HCT116 (cell line): Measurements from ENCODE around the gene RAB31. TPM values are rescaled to one million over a fixed set of nuclear protein-coding genes. Genes with fewer than 3 reads are reported as not detected.

Experiments
- ATAC-seq: fragments of 200-7000 bp; cut with Tn5 transposase; 2 replicates; pipeline ENCODE4 v1.9.1; 2020; ENCODE audit warnings: mild to moderate bottlenecking, moderate library complexity
- BruUV-seq: library from RNA; stranded (reverse); fragments of 400-500 nt; replicated peaks from 2 replicates; lab custom pipeline; 2021; lab: Mats Ljungman, UMichigan
- CTCF ChIA-PET: fragments of 300-600 bp; sonication (Branson Sonifier 250); formaldehyde crosslinking; loops from one replicate; lab custom pipeline; 2021; ENCODE audit warnings: antibody characterized with exemption; lab: Charles Lee
- POLR2A ChIA-PET: fragments of 300-600, 350-600 bp; sonication (Branson Sonifier 250); formaldehyde crosslinking; loops from one replicate; lab custom pipeline; 2021; ENCODE audit warnings: antibody characterized with exemption; lab: Charles Lee
- RAD21 ChIA-PET, 2 experiments: fragments of 300-600 bp; sonication (Branson Sonifier 250); formaldehyde crosslinking; loops; one replicate each; lab custom pipeline; 2023; ENCODE audit warnings: low total read pairs in 2 of 2; ENCODE audit not compliant: uncharacterized antibody in 2 of 2, unreplicated experiment in 2 of 2, low non-redundant PET in 1 of 2; lab: Charles Lee
- DNase-seq: peaks from one replicate; pipeline ENCODE4 v3.0.0-alpha.2; 2010; ENCODE audit warnings: low read depth, low spot score
- H2AFZ ChIP-seq: fragments of 200-600 bp; shearing (Covaris generic), sonication (generic); 2 replicates; pipeline ENCODE4 v1.6.1; 2017; ENCODE audit warnings: low read depth, mixed run types, mixed read lengths, antibody characterized with exemption, low read length; ENCODE audit not compliant: poor library complexity, severe bottlenecking
- H3K27ac ChIP-seq: 2 replicates; pipeline ENCODE4 v1.5.1; 2012; ENCODE audit warnings: low read depth, low read length
- H3K27me3 ChIP-seq: fragments of 200-600 bp; sonication (generic); 2 replicates; pipeline ENCODE4 v1.6.1; 2016; ENCODE audit warnings: mixed run types, low read length, mixed read lengths; ENCODE audit not compliant: insufficient read depth
- H3K36me3 ChIP-seq, 2 experiments: fragments of 200-500 bp in 1 of 2; fragments of 200-600 bp in 1 of 2; sonication (Bioruptor generic) in 1 of 2; sonication (generic) in 1 of 2; 2 replicates each; pipeline versions ENCODE4 v1.5.1 to v1.6.1; 2014 to 2016; ENCODE audit warnings: low read length in 2 of 2, inconsistent platforms in 1 of 2, mixed read lengths in 1 of 2, mixed run types in 1 of 2; ENCODE audit not compliant: insufficient read depth in 2 of 2, control insufficient read depth in 1 of 2
- H3K4me1 ChIP-seq, 2 experiments: fragments of 200-600 bp in 1 of 2; sonication (generic) in 1 of 2; 2 replicates each; pipeline versions ENCODE4 v1.5.1 to v1.6.1; 2012 to 2017; ENCODE audit warnings: low read length in 2 of 2, inconsistent platforms in 1 of 2, mild to moderate bottlenecking in 1 of 2, mixed read lengths in 1 of 2, mixed run types in 1 of 2, moderate library complexity in 1 of 2; ENCODE audit not compliant: insufficient read depth in 2 of 2, control insufficient read depth in 1 of 2
- H3K4me2 ChIP-seq: fragments of 200-600 bp; sonication (generic); 2 replicates; pipeline ENCODE4 v1.6.1; 2017; ENCODE audit warnings: mixed run types, low read length, mixed read lengths
- H3K4me3 ChIP-seq, 2 experiments: fragments of 200-600 bp in 1 of 2; sonication (generic) in 1 of 2; replicated peaks in 1 of 2; 2 replicates each; pipeline ENCODE4 v1.5.1; 2011 to 2016; ENCODE audit warnings: low read length in 2 of 2, control low read depth in 1 of 2, low read depth in 1 of 2, mild to moderate bottlenecking in 1 of 2, mixed read lengths in 1 of 2, mixed run types in 1 of 2
- H3K79me2 ChIP-seq: fragments of 200-600 bp; sonication (generic); 2 replicates; pipeline ENCODE4 v1.6.1; 2017; ENCODE audit warnings: mild to moderate bottlenecking, mixed run types, low read length, moderate library complexity, mixed read lengths; ENCODE audit not compliant: insufficient read depth
- H3K9ac ChIP-seq: fragments of 200-600 bp; sonication (generic); 2 replicates; pipeline ENCODE4 v1.6.1; 2016; ENCODE audit warnings: low read length, mixed read lengths
- H3K9me2 ChIP-seq: fragments of 200-600 bp; sonication (generic), shearing (Covaris generic); 2 replicates; pipeline ENCODE4 v1.6.1; 2017; ENCODE audit warnings: mixed run types, mild to moderate bottlenecking, moderate library complexity; ENCODE audit not compliant: insufficient read depth
- H3K9me3 ChIP-seq, 2 experiments: fragments of 200-500 bp in 1 of 2; fragments of 200-600 bp in 1 of 2; sonication (Bioruptor generic) in 1 of 2; sonication (generic) in 1 of 2; 2 replicates each; pipeline ENCODE4 v1.6.1; 2014 to 2017; ENCODE audit warnings: low read length in 2 of 2, mixed read lengths in 2 of 2, inconsistent platforms in 1 of 2, low read depth in 1 of 2, mild to moderate bottlenecking in 1 of 2, mixed run types in 1 of 2, moderate library complexity in 1 of 2; ENCODE audit not compliant: control insufficient read depth in 1 of 2, insufficient read depth in 1 of 2
- H4K20me1 ChIP-seq: fragments of 200-600 bp; sonication (generic), shearing (Covaris generic); 2 replicates; pipeline ENCODE4 v1.6.1; 2017; ENCODE audit warnings: mixed run types, mild to moderate bottlenecking, moderate library complexity; ENCODE audit not compliant: insufficient read depth
- CBX3 ChIP-seq: IDR thresholded peaks from 2 replicates; pipeline ENCODE4 v1.6.1; 2012; ENCODE audit warnings: low read depth
- EGR1 ChIP-seq: IDR thresholded peaks from 2 replicates; pipeline ENCODE4 v1.6.1; 2012; ENCODE audit warnings: low read depth
- ELF1 ChIP-seq: IDR thresholded peaks from 2 replicates; pipeline ENCODE4 v1.6.1; 2012; ENCODE audit warnings: low read depth, borderline replicate concordance
- EZH2phosphoT487 ChIP-seq: fragments of 200-600 bp; IDR thresholded peaks from 2 replicates; pipeline ENCODE4 v1.6.1; 2018; ENCODE audit warnings: antibody characterized with exemption, borderline replicate concordance
- FOSL1 ChIP-seq: IDR thresholded peaks from 2 replicates; pipeline ENCODE4 v1.6.1; 2012; ENCODE audit warnings: low read depth
- JUND ChIP-seq: IDR thresholded peaks from 2 replicates; pipeline ENCODE4 v1.6.1; 2012
- MAX ChIP-seq: IDR thresholded peaks from 2 replicates; pipeline ENCODE4 v1.6.1; 2012
- POLR2A ChIP-seq: IDR thresholded peaks from 2 replicates; pipeline ENCODE4 v1.7.0; 2011; ENCODE audit warnings: borderline replicate concordance; ENCODE audit not compliant: insufficient read depth, insufficient read length; ENCODE audit errors: extremely low read depth
- POLR2AphosphoS5 ChIP-seq: IDR thresholded peaks from 2 replicates; pipeline ENCODE4 v1.6.1; 2011; ENCODE audit warnings: mild to moderate bottlenecking, low read depth, low read length, moderate library complexity
- SRF ChIP-seq: IDR thresholded peaks from 2 replicates; pipeline ENCODE4 v1.6.1; 2012; ENCODE audit warnings: low read depth
- TCF7L2 ChIP-seq: IDR thresholded peaks from 2 replicates; pipeline ENCODE4 v1.7.0; 2011; ENCODE audit warnings: borderline replicate concordance, inconsistent platforms; ENCODE audit not compliant: insufficient read depth, insufficient read length; ENCODE audit errors: extremely low read depth
- ZBTB33 ChIP-seq: IDR thresholded peaks from 2 replicates; pipeline ENCODE4 v1.6.1; 2011; ENCODE audit warnings: mild to moderate bottlenecking, low read length, moderate library complexity; ENCODE audit not compliant: insufficient replicate concordance; ENCODE audit errors: extremely low read depth
- ZNF274 ChIP-seq: fragments of 200-500 bp; sonication (Bioruptor generic); IDR thresholded peaks from 2 replicates; pipeline ENCODE4 v1.6.1; 2014; ENCODE audit warnings: mild to moderate bottlenecking, low read depth, low read length, inconsistent platforms
- intact Hi-C: fragments of 100-400 bp; cut with micrococcal nuclease; formaldehyde crosslinking; loops from 2 replicates; pipeline ENCODE4 v1.10.0; 2022
- total RNA-seq: library from RNA; stranded (reverse); gene quantifications from one replicate; pipeline ENCODE4 v1.2.1, GENCODE V29; 2021; ENCODE audit not compliant: unreplicated experiment
- TF ChIP-seq, protein P1 (sequence below): IDR thresholded peaks from 2 replicates; pipeline ENCODE4 v1.6.1; 2012

RAB31 gene
- total RNA-seq, 1 experiment from 2014 or later, result 46.9 TPM

GRCh38 chr18:9809697-9810096, 101.6 kb downstream of the RAB31 start:
- no peaks in the 10 kb centered on the region for H3K9me3 ChIP-seq
- H3K27ac ChIP-seq, result no peak overlapping the region
- no peaks in the 10 kb centered on the region for H3K9me2 ChIP-seq
- H3K4me2 ChIP-seq, result no peak overlapping the region
- POLR2A ChIA-PET, result no interaction called here
- H3K4me1 ChIP-seq, result peaks cover 10 to 14% of the 10 kb centered on the region in 2 experiments; a peak in 3 of 4 replicates
- no peaks in the 10 kb centered on the region for H3K27me3 ChIP-seq
- no peak overlapping the region for H3K4me3 ChIP-seq
- no TSS peak for BruUV-seq
- CTCF ChIA-PET, result no interaction called here
- ATAC-seq (no peak), DNase-seq (no peak)
- no peaks in the 10 kb centered on the region for H3K36me3 ChIP-seq
- no peak overlapping the region for H3K9ac ChIP-seq
- intact Hi-C loops, result no loop called here
- H3K79me2 ChIP-seq, result no peaks in the 10 kb centered on the region
- TF ChIP-seq EGR1 (no peak), TCF7L2 (no peak)
- H4K20me1 ChIP-seq, result no peaks in the 10 kb centered on the region
- RAD21 ChIA-PET, result no interaction called here
- H2AFZ ChIP-seq, result no peak overlapping the region

GRCh38 chr18:9810299-9810698, 102.2 kb downstream of the RAB31 start:
- ATAC-seq (no peak), DNase-seq (no peak)
- Histone ChIP-seq H3K9me3 (no peaks in the 10 kb centered on the region), H4K20me1 (no peaks in the 10 kb centered on the region), H3K4me2 (no peak overlapping the region), H3K4me1 (peaks cover 10 to 14% of the 10 kb centered on the region in 2 experiments; a peak in 3 of 4 replicates), H2AFZ (no peak overlapping the region), H3K27ac (no peak overlapping the region), H3K4me3 (no peak overlapping the region), H3K9me2 (no peaks in the 10 kb centered on the region), H3K79me2 (no peaks in the 10 kb centered on the region), H3K9ac (no peak overlapping the region), H3K36me3 (no peaks in the 10 kb centered on the region), H3K27me3 (no peaks in the 10 kb centered on the region)
- ChIA-PET RAD21 (no interaction called here), POLR2A (no interaction called here), CTCF (no interaction called here)
- no TSS peak for BruUV-seq
- intact Hi-C loops, result no loop called here
- TF ChIP-seq TCF7L2 (no peak), CBX3 (no peak), POLR2AphosphoS5 (no peak), EZH2phosphoT487 (no peak), JUND (no peak), POLR2A (no peak), ZNF274 (no peak), ZBTB33 (no peak), MAX (no peak), FOSL1 (no peak), SRF (no peak), ELF1 (no peak)
- TF ChIP-seq, protein P1, sequence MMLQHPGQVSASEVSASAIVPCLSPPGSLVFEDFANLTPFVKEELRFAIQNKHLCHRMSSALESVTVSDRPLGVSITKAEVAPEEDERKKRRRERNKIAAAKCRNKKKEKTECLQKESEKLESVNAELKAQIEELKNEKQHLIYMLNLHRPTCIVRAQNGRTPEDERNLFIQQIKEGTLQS, result no peak
